Lower lobe of right lung (tissue), 2 donors: Measurements from ENCODE around the gene CFAP126. TPM values are rescaled to one million over a fixed set of nuclear protein-coding genes. Genes with fewer than 3 reads are reported as not detected.
"Not testable (repeated sequence)": the region's sequence is repeated elsewhere in the genome, so short reads cannot be mapped to it uniquely, and the experiment has no call there.

ENCODE experiments used
- ATAC-seq, 2 donors: fragments of 200-7000 bp; cut with Tn5 transposase; one replicate each; pipeline ENCODE4 v1.9.1; 2020 to 2022; ENCODE audit warnings: mild to moderate bottlenecking in 2 of 2, moderate library complexity in 2 of 2
- DNase-seq: peaks from one replicate; pipeline ENCODE4 v3.0.0-alpha.2; 2020
- H3K27ac ChIP-seq: fragments of 200-600 bp; one replicate; pipeline ENCODE4 v1.8.0; 2022
- H3K27me3 ChIP-seq: fragments of 200-600 bp; one replicate; pipeline ENCODE4 v1.8.0; 2022; ENCODE audit warnings: low read depth
- H3K36me3 ChIP-seq: fragments of 200-600 bp; one replicate; pipeline ENCODE4 v1.8.0; 2022; ENCODE audit warnings: mild to moderate bottlenecking
- H3K4me1 ChIP-seq: fragments of 200-600 bp; one replicate; pipeline ENCODE4 v1.8.0; 2022
- H3K4me3 ChIP-seq: fragments of 200-600 bp; one replicate; pipeline ENCODE4 v1.8.0; 2022; ENCODE audit warnings: mild to moderate bottlenecking
- H3K9me3 ChIP-seq: fragments of 200-600 bp; one replicate; pipeline ENCODE4 v1.8.0; 2022
- intact Hi-C: fragments of 100-400 bp; cut with DNase I; formaldehyde crosslinking; loops from one replicate; pipeline ENCODE4 v1.11.0; 2022
- total RNA-seq: library from RNA; stranded (reverse); fragmentation: NEBNext Ultra II Directional; extraction: Animal tissue kit (Norgen Biotek cat#: 25700); gene quantifications from one replicate; pipeline ENCODE4 v1.2.1, GENCODE V29; 2021
- TF ChIP-seq, protein P1 (sequence below): fragments of 200-600 bp; IDR thresholded peaks from one replicate; pipeline ENCODE4 v1.8.0; 2022; ENCODE audit warnings: antibody characterized with exemption, mild to moderate bottlenecking
- donor health status: DM: no; HTN: yes; CAD: no; lungs with severe emphysema.

CFAP126 gene
- total RNA-seq, 1 donor from 2014 or later: 8.0 TPM

DNA sequence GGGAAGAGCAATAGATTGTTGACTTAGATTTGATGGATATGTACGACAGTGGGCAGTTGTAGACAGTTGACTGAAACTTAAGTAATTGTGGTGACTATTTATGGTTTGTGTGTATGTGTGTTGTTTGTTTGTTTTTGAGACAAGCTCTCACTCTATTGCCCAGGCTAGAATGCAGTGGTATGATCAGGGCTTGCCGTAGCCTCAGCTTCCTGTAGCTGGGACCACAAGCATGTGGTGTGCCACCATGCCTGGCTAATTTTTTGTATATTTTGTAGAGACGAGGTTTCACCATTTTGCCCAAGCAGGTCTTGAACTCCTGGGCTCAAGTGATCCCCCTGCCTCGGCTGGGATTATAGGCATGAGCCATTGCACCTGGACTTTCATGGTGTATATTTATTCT lies 43.7 kb downstream of the CFAP126 start:
- peaks cover 62% of the 10 kb centered on the region for H3K36me3 ChIP-seq
- H3K9me3 ChIP-seq: no peaks in the 10 kb centered on the region
- no peak for DNase-seq
- TF ChIP-seq, protein P1, sequence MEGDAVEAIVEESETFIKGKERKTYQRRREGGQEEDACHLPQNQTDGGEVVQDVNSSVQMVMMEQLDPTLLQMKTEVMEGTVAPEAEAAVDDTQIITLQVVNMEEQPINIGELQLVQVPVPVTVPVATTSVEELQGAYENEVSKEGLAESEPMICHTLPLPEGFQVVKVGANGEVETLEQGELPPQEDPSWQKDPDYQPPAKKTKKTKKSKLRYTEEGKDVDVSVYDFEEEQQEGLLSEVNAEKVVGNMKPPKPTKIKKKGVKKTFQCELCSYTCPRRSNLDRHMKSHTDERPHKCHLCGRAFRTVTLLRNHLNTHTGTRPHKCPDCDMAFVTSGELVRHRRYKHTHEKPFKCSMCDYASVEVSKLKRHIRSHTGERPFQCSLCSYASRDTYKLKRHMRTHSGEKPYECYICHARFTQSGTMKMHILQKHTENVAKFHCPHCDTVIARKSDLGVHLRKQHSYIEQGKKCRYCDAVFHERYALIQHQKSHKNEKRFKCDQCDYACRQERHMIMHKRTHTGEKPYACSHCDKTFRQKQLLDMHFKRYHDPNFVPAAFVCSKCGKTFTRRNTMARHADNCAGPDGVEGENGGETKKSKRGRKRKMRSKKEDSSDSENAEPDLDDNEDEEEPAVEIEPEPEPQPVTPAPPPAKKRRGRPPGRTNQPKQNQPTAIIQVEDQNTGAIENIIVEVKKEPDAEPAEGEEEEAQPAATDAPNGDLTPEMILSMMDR: no peak
- no peak for ATAC-seq
- H3K27ac ChIP-seq: no peak overlapping the region
- H3K27me3 ChIP-seq: no peaks in the 10 kb centered on the region
- H3K4me3 ChIP-seq: no peak overlapping the region
- H3K4me1 ChIP-seq: no peaks in the 10 kb centered on the region
- intact Hi-C loops: no loop called here

DNA sequence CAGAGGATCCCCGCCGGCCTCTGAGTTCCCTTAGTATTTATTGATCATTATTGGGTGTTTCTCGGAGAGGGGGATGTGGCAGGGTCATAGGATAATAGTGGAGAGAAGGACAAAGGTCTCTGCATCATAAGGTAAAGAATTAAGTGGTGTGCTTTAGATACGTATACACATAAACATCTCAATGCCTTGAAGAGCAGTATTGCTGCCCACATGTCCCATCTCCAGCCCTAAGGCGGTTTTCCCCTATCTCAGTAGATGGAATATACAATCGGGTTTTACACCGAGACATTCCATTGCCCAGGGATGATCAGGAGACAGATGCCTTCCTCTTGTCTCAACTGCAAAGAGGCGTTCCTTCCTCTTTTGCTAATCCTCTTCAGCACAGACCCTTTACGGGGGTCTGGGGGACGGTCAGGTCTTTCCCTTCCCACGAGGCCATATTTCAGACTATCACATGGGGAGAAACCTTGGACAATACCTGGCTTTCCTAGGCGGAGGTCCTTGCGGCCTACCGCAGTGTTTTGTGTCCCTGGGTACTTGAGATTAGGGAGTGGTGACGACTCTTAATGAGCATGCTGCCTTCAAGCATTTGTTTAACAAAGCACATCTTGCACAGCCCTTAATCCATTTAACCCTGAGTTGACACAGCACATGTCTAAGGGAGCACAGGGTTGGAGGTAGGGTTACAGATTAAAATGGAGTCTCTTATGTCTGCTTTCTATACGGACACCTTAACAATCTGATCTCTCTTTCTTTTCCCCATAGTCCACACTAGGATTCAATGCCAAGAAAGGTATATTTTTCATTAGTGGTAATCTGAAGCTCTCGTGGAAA lies 51.6 kb downstream of the CFAP126 start:
- DNase-seq, H3K27ac ChIP-seq, H3K27me3 ChIP-seq, H3K4me3 ChIP-seq, intact Hi-C loops, ATAC-seq, H3K9me3 ChIP-seq: not testable (repeated sequence)
- H3K36me3 ChIP-seq: peaks cover 15% of the 10 kb centered on the region
- H3K4me1 ChIP-seq: peaks cover 19% of the 10 kb centered on the region

Other genes with a start within 250 kb of the CFAP126 start
- gene PFDN2, start 249.8 kb downstream of the CFAP126 start, total RNA-seq: 46.2 TPM
- gene NIT1, start 249.8 kb downstream of the CFAP126 start, total RNA-seq: 43.6 TPM
- 38.3 TPM for gene DEDD, start 235.2 kb downstream of the CFAP126 start, total RNA-seq
- 92.2 TPM for gene UFC1, start 213.9 kb downstream of the CFAP126 start, total RNA-seq
- gene USP21, start 208.4 kb downstream of the CFAP126 start, total RNA-seq: 32.2 TPM
- gene PPOX, start 201.4 kb downstream of the CFAP126 start, total RNA-seq: 24.1 TPM
- gene B4GALT3, start 190.4 kb downstream of the CFAP126 start, total RNA-seq: 29.6 TPM
- 1.4 TPM for gene ADAMTS4, start 168.8 kb downstream of the CFAP126 start, total RNA-seq
- 66.3 TPM for gene NDUFS2, start 165.5 kb downstream of the CFAP126 start, total RNA-seq
- 283 TPM for gene FCER1G, start 152.6 kb downstream of the CFAP126 start, total RNA-seq
- not detected for gene APOA2, start 144.2 kb downstream of the CFAP126 start, total RNA-seq
- gene TOMM40L, start 141.8 kb downstream of the CFAP126 start, total RNA-seq: 11.6 TPM
- not detected for gene NR1I3, start 129.7 kb downstream of the CFAP126 start, total RNA-seq
- 8.9 TPM for gene PCP4L1, start 109.1 kb downstream of the CFAP126 start, total RNA-seq
- gene MPZ, start 57.9 kb downstream of the CFAP126 start, total RNA-seq: 4.0 TPM
- 167 TPM for gene SDHC, start 53.5 kb downstream of the CFAP126 start, total RNA-seq
- gene FCGR2A, start 137.6 kb upstream of the CFAP126 start, total RNA-seq: 223 TPM
- gene HSPA6, start 156.7 kb upstream of the CFAP126 start, total RNA-seq: 13.0 TPM
- gene FCGR3A, start 181.9 kb upstream of the CFAP126 start, total RNA-seq: 323 TPM